GM19324 (cell line): ENCODE measurements around the gene ROBO4.

Experiments
- ATAC-seq: cut with Tn5 transposase; IDR thresholded peaks from one replicate; pipeline ENCODE4 v1.9.1; 2021; ENCODE audit warnings: mild to moderate bottlenecking, moderate library complexity; ENCODE audit not compliant: unreplicated experiment, low FRiP score

Gene ROBO4

DNA sequence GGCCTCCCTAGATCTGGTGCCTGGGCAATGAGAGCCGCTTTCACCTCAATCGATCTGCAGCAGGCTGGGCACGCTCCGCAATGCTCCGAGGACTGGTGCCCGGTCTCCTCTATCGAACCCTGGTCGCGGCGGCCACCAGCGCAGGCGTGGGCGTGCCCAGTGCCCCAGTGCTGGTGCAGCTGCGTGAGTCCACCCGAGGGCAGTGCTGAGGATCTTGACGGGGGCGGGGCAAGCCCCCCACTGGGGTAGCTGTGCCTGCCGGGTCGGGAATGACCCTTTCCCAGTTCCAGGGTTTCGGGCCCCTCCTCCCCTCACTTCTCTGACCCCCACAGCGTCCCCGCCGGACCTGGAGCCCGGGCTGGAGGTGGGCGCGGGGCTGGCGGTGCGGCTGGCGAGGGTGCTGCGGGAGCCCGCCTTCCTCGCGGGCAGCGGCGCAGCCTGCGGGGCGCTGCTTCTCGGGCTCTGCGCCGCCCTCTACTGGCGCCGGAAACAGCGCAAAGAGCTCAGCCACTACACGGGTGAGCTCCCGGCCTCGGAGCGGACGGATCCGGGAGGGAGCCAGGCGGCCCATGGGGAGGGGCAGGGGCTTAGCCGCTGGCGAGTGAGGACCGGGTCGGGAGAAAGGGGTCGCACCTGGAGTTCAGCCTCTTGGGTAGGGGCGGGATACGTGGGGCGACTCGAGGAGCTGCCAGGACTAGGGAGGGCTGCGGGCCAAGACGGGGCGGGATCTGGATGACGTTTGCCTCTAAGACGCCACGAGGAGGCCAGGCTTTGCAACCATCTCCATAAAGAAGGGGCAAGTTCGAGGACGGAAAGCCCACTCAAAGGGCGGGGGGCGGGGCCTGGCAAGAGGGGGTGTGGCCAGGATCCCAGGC is 21.5 kb downstream of the ROBO4 start:
- peak; percentile 96 for ATAC-seq

DNA sequence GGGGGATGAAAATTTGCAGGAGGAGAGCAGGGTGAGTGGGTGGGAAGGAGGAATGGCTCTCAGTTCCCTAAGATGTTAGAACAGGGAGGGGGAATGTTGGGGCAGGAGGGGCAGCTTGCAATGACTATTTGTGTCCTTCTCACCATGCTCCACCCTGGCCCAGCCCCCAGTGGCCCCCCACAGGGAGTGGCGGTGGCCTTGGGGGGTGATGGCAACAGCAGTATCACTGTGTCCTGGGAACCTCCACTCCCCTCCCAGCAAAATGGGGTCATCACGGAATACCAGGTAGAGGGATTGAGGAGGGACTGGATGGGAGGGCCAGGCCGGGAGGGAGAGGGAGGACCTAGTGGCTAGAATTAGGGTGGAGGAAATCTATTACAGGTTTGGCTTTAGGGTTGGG is 22.3 kb downstream of the ROBO4 start:
- ATAC-seq, result no peak

DNA sequence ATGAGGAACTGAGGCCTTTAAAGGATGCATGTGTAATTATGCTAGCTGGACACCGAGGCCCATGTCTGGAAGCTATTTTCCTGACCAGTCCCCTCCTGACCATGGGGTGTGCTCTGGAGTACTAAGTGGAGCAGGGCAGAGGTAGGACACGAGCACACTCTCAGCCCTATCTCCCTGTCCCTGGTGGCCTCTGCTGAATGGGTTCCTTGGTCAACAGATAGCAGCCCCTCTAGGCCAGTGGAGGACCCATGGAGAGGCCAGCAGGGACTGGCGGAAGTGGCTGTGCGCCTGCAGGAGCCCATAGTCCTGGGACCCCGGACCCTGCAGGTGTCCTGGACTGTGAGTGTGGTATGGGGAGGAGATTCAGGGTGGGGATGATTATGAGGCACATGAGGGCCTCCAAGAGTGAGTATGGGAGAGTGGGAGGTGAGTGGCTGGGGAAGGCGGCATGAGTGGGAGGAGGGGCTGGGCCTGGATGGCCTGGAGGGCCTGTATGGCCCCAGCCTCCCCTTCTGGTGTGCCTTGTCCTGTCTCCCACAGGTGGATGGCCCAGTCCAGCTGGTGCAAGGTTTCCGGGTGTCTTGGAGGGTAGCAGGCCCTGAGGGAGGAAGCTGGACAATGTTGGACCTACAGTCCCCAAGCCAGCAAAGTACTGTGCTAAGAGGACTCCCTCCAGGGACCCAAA is 23.0 kb downstream of the ROBO4 start:
- ATAC-seq, result no peak

DNA sequence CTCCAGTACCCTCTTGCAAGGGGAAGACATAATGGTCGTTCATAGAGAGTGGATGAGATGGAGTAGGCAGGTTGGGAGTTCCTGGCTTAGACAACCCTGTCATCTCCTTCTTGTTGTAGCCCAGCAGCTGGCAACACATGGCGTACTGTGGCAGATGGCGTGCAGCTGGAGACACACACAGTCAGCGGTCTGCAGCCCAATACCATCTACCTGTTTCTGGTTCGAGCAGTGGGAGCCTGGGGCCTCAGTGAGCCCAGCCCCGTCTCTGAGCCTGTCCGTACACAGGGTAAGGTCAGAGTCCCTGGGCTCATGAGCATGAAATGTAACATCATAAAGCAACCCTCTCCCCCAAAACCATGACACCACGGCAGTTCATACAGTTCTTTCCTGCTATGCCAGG is 23.7 kb downstream of the ROBO4 start:
- no peak for ATAC-seq

DNA sequence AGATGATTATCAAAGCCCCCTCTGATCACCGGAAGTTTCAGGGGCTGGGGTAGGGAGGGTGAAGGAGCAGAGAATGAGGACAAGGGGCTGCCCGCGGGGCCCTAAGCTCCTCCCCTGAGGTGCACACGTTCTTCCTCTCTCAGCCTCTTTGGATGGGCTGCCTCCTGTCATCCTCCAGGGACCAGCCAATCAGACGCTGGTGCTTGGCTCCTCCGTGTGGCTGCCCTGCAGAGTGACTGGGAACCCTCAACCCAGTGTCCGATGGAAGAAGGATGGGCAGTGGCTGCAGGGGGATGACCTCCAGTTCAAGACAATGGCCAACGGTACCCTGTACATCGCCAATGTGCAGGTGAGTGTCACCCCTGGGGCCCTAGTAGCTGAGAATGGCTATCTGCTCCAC is 24.9 kb downstream of the ROBO4 start:
- no peak for ATAC-seq

DNA sequence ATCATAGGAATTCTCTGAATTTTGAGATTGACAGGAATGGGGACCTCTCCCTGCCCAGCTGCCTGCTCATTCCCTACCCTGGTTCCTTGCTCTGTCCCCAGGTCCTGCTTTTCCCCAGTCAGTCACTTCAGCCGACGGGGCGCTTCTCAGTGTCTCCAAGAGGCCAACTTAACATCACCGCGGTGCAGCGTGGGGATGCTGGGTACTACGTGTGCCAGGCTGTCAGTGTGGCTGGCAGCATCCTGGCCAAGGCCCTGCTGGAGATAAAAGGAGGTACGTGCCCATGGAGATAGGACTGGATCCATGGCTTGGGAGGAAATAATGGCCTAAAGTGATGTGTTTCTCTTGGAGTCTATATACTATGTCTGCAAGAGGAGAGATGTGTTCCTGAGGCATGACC is 25.4 kb downstream of the ROBO4 start:
- ATAC-seq, result no peak

DNA sequence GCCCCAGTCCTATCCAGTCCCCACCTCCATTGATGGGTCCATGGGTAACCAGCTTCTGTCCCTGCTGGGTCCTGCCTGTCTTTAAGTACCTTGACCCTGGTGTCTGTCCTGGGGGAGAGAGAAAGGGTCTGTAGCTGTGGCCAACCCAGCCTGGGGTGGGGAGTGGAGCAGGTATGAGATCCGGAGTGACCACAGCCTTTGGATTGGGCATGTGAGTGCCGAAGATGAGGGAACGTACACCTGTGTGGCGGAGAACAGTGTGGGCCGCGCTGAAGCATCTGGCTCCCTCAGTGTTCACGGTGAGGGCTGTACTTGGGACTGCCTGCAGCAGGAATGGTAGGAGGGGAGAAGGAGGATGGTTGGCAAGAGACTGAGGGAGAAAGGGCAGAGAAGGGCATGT is 27.2 kb downstream of the ROBO4 start:
- no peak for ATAC-seq

DNA sequence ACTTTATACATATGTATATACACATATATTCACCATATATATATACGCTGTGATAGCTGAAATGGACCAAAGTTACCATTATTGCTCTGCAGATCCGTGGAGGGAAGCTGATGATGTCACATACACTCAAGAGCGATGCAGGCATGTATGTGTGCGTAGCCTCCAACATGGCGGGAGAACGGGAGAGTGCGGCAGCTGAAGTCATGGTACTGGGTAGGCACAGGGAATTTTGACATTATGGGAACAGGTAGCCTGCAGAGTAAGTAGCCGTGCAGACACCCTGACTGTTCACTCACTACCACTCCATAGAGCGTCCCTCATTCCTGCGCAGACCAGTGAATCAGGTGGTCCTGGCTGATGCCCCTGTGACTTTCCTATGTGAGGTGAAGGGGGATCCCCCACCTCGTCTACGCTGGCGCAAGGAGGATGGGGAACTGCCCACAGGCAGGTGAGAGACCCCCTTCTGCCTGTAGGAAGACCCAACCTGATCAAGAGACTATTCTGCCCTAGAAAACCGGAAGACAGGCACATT is 27.7 kb downstream of the ROBO4 start:
- ATAC-seq, result no peak

DNA sequence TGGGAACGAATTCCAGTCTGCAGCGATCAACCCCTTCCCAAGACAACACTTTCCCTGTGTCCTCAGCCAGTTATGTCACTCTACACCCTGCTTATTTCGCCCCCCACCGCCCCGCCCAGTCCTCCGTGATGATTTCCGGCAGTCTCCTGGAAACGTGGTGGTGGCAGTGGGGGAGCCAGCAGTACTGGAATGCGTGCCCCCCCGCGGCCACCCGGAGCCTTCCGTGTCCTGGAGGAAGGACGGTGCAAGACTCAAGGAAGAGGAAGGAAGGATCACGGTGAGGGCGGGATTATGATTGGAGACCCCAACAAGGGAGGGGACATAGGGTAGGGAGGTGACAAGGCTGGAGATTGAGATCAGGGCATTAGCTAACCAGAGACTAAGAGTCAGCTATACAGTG is 28.3 kb downstream of the ROBO4 start:
- no peak for ATAC-seq

DNA sequence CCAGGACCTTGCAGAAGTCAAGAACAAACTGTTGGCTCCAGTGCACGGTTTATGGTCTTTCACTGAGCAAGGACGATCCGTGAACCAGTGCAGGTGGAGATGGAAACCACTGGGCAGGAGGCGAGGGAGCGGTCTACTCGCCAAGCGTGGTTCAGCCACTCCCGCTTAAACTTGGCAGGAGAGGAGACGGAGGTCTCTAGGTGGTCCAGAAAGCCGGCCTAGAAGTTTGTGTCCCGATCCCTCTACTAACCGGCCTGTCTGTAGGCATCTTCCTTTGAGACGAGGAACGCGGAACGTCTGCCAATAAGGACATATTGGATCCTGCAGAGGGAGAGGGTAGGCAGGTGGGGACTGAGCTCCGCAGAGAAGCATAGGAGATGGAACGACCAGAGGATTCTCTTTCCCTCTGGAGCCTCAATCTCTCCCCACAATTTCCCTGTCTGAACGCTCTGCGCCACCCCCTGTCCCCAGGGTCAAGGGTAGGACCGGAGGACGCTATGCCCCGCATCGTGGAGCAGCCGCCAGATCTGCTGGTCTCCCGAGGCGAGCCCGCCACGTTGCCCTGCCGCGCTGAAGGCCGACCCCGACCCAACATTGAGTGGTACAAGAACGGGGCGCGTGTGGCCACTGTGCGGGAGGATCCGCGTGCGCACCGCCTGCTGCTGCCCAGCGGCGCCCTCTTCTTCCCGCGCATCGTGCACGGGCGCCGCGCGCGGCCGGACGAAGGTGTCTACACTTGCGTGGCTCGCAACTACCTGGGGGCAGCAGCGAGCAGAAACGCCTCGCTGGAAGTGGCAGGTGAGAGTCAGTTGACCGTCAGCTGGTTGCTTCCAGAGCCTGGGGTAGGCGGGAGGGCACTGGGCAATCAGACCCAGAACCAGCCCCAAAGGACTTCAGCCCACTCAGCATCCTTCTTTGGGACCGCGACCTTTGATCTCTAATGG is 29.1 kb downstream of the ROBO4 start:
- ATAC-seq, result no peak

DNA sequence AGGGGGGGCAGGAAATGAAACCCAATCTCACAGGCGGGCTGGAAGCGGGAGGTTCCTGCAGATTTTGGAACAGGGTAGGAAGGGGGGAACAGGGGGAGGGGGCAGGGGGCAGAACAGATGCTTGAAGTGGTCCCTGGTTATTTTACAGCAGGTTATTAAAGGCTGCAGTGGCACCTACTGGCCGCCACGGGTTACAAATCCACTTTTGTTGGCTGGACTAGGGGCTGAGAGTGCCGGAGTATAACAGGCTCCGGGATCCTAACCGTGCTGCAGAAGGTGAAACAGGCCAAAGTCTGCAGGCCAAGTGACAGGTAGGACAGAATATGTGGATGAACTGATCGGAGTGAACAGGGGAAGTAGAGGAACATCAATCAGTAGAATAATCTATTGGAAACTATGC is 30.0 kb downstream of the ROBO4 start:
- ATAC-seq, result no peak

DNA sequence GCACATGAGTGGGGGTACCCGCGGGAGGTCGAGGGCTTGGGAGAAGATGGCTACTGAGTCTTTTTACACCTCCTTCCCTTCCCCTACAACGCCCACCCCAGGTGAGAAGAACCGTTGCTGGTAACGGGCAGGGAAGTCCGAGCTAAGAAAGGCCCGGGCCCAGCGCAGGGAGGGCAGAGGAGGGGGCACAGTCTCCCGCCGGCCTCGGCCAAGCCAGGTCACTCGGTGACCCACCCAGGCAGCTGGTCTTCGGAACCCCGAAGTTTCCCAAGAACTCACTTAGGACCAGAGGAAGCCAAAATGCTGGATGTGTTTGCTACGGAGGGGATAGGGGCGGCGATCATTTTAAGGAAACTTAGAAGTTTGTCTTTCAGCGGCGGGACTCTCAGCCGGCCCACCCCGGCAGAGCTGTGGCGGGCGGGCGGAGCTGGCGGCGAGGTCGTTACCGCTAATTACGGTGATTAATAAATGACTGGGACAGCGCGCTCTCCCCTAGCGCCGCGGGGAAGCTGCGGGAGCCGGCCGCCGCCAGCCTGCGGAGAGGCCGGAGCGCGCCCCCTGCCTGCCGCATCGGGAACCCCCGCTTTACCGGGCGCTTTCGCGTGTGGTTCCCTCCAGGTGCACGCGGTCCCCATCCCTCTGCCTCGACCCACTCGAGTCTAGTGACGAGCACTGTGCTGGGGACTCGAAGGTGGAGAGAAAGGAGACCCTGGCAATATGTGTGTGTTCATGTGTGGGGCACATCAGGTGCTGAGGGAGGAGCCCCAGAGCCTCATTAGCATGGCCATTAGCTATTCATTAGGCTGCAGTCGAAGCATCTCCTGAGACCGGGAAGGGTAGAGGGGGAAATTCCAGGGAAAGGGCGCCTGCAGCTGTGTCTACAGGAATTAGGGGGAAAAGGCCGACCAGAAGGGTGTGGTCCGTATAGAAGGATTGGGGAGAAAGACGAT is 31.5 kb downstream of the ROBO4 start:
- ATAC-seq, result no peak

DNA sequence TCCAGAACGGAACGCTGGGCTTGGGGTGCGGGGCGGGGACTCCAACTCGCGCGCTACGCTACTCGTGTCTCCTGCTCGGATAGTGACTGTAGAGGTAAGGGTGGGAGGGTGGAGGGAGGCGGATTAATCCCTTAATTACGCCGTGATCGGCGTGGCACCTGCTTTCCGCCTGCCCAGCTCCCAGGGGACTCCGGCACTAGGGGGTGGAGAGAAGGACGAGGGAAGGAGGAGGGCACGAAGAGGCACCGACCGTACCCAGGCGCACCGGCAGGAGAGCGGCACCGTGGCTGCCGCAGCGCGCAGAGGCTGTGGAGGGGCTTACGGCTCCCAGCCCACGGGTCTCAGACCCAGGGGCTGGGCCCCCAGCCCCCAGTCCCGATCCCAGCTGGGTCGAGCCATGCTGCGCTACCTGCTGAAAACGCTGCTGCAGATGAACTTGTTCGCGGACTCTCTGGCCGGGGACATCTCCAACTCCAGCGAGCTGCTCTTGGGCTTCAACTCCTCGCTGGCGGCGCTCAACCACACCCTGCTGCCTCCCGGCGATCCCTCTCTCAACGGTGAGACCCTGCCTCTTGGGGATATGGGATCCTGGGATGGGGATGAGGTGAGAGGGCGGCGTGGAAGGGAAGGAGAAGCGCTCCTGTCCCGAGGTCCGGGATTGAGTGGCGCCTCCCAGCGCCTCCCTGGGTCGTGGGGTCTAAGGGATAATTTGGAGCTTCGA is 32.3 kb downstream of the ROBO4 start, which contains the start of gene ROBO3:
Gene ROBO3 (plus strand): TSS at position 252 of the 721 bp plus-strand sequence. CDS start 146 bp downstream, at position 398.
- no peak for ATAC-seq

DNA sequence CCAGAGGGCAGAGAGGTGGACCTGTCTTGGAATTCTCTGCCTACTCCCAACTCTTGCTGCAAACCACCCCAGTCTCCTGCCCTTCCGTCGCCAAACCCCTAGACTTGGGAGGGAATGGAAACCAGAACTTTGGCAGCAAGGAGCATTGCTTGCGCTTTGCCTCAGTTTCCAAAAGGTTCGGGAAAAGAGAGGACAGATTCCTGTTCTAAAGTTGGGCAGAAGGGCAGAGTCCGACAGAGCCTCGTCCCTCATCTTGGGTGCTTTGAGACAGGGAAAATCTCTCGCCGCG is 32.8 kb downstream of the ROBO4 start:
- ATAC-seq, result no peak

DNA sequence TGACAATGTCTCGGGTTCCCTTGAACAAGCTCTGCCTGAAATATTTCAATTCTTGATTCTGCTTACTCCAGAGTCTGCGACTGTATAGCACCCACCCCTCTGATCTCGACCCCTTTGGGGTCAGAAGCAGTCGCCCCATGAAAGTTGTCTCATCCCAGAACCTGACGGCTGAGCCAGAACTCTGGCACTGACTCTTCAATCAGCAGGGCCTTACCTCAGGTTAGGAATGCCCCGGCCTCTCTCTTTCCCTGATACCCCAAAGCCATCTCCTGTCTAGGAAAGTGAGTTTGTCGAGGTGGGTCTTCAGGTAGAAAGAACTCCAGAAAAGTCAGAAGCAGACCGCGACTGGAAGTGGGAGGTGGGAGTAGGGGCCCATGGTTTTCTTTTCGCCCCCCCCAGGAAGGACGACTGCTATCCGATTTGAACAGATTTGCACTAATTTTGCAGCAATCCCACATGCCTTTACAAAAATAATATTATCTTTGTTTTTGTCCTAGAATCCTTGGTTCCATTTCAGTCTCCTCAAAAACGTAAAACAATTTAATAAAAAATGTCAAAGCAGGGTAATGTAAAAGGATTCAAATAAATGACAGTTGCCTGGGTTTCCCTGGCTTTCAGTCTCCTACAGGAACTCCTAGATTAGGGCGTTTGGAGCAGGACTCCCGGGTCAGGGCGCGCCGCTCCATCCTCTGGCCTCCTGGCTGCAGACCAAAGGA is 33.3 kb downstream of the ROBO4 start:
- no peak for ATAC-seq

DNA sequence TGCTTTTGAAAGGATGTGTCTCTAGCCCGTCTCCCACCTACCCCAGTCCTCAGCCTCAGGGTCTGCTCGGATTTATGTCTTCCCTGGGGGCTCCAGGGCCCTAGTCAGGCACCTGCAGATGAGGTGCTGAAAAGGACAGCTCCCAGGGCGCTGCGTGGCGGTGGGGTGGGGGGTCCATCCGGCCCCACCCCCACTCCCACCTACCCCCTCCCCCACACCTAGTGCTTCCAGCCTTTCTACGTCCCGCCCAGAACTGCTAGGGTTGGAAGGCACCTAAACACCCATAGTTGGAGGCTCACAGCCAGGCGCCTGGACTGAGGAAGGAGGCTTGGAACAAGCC is 33.9 kb downstream of the ROBO4 start:
- no peak for ATAC-seq

DNA sequence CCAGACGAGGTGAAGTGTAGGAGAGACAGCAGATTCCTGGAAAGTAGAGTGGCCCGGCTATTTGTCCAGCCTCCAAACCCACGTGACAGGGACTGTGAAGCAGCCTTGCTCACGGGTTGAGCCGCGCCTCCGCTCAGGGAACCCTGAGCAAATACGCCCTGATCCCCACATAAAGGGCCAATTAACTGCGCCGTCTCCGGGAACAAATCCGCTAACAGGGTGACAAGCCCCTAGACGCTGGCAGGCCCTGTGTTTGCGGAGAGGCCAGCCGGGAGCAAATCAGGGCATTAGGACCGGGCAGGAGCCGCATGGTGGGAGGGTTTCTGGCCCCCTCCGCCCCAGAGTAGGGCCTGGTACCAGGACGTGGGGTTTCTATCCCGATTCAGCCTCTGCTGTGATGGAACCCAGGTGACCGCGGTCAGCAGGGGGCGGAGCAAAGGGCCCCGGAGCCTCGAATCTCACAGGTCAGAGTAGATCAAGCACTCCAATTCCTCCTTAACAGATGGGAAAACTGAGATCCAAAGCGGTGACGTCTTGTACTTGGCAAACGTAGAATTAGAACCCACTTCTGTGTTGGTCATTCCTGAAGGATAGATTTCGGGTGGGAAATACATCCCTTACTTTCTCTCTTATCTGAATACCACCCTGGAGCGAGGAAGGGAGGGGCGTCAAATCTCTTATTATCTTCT is 34.4 kb downstream of the ROBO4 start:
- no peak for ATAC-seq

DNA sequence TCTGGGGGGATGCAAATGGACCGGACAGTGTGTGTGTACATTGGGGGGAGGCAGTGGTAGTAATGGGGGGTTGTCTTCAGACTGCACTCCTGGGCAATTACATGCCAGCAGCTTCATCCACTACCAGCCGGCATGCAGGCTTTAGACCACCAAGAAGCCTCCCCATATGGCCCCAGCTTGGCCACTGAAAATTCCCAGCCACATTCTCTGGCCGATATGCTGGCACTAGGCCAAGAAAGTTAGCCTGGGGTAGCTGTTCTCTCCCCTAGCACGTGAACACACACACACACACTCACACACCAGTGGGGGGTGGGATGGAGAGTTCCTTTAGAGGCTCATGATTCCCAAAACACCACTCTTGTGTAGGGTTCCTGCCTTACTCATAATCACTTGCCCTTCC is 36.0 kb downstream of the ROBO4 start:
- ATAC-seq, result no peak
